Endothelial cell (in vitro differentiated cells): Measurements from ENCODE around the gene C1QTNF12. TPM values are rescaled to one million over a fixed set of nuclear protein-coding genes. Genes with fewer than 3 reads are reported as not detected.

Source experiments
- DNase-seq: peaks from one replicate; pipeline ENCODE4 v3.0.0; 2021; ENCODE audit warnings: low spot score
- H3K27ac Mint-ChIP-seq: one replicate; pipeline ENCODE4 v1.8.0; 2021; ENCODE audit warnings: mixed read lengths, inconsistent platforms; ENCODE audit not compliant: unreplicated experiment
- H3K27me3 Mint-ChIP-seq: one replicate; pipeline ENCODE4 v1.8.0; 2021; ENCODE audit warnings: mild to moderate bottlenecking, moderate library complexity, mixed read lengths, inconsistent platforms; ENCODE audit not compliant: unreplicated experiment
- H3K36me3 Mint-ChIP-seq: one replicate; pipeline ENCODE4 v1.8.0; 2021; ENCODE audit warnings: mild to moderate bottlenecking, low read depth, mixed read lengths, inconsistent platforms; ENCODE audit not compliant: unreplicated experiment
- H3K4me1 Mint-ChIP-seq: one replicate; pipeline ENCODE4 v1.8.0; 2021; ENCODE audit warnings: mild to moderate bottlenecking, mixed read lengths, inconsistent platforms; ENCODE audit not compliant: unreplicated experiment
- H3K4me3 Mint-ChIP-seq: one replicate; pipeline ENCODE4 v1.8.0; 2021; ENCODE audit warnings: mild to moderate bottlenecking, mixed read lengths, inconsistent platforms; ENCODE audit not compliant: unreplicated experiment
- H3K9me3 Mint-ChIP-seq: one replicate; pipeline ENCODE4 v1.8.0; 2021; ENCODE audit warnings: mixed read lengths, inconsistent platforms; ENCODE audit not compliant: unreplicated experiment
- total RNA-seq: library from RNA; stranded (reverse); fragmentation: NEBNext Ultra II Directional; extraction: Animal tissue kit (Norgen Biotek cat#: 25700); gene quantifications from one replicate; pipeline ENCODE4 v1.2.1, GENCODE V29; 2021; ENCODE audit not compliant: unreplicated experiment
- TF ChIP-seq, protein P1 (sequence below): fragments of 200-600 bp; sonication (generic); IDR thresholded peaks from one replicate; pipeline ENCODE4 v1.5.0; 2021; ENCODE audit warnings: antibody characterized with exemption; ENCODE audit not compliant: unreplicated experiment

Gene C1QTNF12
- total RNA-seq, 1 donor from 2014 or later, result 0.69 TPM

DNA sequence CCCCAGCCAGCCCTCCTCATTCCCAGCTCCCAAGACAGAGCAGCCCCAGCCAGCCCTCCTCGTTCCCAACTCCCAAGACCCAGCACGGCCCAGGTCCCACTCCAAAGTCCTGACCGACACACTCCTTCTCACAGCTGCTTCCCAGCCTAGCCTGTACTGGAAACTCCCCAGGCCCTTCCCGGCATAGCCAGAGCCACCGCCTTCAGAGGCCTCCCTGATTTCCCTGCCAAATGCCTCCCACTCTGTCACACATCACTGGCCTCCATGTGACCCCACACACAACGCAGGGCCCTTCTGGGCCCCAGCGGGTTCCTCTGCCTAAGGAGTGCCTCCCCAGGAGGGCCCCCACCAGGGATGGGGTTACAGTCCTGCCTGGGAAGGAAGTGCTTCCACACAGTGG lies 24.3 kb upstream of the C1QTNF12 start:
- Mint-ChIP-seq H3K9me3 (no peaks in the 10 kb centered on the region), H3K27me3 (peaks cover 21% of the 10 kb centered on the region), H3K36me3 (peaks cover 25% of the 10 kb centered on the region), H3K4me3 (peak overlapping the region; percentile 66), H3K4me1 (peaks cover 32% of the 10 kb centered on the region), H3K27ac (peak overlapping the region; percentile 72)
- DNase-seq, result no peak
- TF ChIP-seq, protein P1, sequence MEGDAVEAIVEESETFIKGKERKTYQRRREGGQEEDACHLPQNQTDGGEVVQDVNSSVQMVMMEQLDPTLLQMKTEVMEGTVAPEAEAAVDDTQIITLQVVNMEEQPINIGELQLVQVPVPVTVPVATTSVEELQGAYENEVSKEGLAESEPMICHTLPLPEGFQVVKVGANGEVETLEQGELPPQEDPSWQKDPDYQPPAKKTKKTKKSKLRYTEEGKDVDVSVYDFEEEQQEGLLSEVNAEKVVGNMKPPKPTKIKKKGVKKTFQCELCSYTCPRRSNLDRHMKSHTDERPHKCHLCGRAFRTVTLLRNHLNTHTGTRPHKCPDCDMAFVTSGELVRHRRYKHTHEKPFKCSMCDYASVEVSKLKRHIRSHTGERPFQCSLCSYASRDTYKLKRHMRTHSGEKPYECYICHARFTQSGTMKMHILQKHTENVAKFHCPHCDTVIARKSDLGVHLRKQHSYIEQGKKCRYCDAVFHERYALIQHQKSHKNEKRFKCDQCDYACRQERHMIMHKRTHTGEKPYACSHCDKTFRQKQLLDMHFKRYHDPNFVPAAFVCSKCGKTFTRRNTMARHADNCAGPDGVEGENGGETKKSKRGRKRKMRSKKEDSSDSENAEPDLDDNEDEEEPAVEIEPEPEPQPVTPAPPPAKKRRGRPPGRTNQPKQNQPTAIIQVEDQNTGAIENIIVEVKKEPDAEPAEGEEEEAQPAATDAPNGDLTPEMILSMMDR, result no peak

DNA sequence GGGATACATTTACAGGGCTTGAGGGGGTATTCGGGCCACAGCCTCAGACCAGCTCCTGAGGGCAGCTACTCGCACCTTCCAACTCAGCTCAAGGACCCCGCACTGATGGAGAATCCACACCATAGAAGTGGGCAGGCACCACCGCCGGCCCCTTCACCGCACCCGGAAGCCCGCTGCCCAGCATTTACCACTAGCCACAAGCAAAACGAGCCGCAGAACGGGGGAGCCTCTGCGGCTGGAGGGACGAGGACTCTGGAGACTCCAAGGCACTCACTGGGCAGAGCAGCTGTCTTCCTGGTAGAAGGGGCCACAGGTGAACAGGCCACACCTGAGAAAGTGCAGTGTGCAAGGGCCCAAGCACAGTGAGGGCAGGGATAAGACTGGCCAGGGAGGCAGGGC lies 21.8 kb upstream of the C1QTNF12 start:
- Mint-ChIP-seq H3K4me1 (peaks cover 32% of the 10 kb centered on the region), H3K27ac (peak overlapping the region; percentile 57), H3K9me3 (no peaks in the 10 kb centered on the region), H3K36me3 (peaks cover 30% of the 10 kb centered on the region), H3K27me3 (peaks cover 19% of the 10 kb centered on the region), H3K4me3 (no peak overlapping the region)
- TF ChIP-seq, protein P1, result no peak
- DNase-seq, result no peak

DNA sequence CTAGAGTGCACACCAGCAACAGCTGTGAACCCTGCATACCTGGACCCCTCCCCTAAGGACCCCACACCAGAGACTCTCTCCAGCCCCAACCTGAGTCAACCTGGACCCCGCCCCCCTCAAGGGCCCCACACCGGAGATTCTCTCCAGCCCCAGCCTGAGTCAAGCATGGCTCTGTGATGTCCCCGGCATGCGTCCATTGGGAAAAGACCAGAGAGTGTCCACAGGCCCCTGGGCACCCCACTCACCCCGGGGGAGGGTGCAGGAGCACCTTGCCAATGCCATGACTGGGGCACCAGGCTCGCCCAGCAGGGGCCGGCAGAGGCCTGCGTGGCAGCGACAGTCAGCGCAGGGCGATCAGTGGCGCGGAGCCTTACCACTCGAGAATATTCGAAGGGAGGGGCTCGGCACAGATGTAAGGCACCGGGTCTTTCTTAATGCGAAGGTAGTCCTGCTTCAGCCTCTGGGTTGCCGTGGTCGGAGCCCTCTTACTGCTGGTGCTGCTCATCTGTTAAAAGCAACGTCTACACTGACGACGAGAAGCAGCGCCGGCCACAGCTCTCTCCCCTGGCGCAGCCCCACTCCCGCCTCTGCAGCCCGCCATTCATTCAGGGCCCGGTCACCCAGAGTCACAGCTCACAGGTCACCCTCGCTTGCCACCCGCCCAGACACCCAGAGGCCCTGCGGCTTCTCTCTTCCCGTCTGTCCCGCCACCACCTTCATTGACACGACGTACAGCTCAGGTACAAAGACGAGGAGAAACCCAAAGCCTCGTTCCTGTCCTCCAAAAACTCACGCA lies 21.2 kb upstream of the C1QTNF12 start:
- Mint-ChIP-seq H3K27me3 (peaks cover 15% of the 10 kb centered on the region), H3K27ac (peak overlapping the region; percentile 57), H3K4me1 (peaks cover 27% of the 10 kb centered on the region), H3K4me3 (no peak overlapping the region), H3K36me3 (peaks cover 36% of the 10 kb centered on the region), H3K9me3 (no peaks in the 10 kb centered on the region)
- TF ChIP-seq, protein P1, result no peak
- DNase-seq, result no peak

DNA sequence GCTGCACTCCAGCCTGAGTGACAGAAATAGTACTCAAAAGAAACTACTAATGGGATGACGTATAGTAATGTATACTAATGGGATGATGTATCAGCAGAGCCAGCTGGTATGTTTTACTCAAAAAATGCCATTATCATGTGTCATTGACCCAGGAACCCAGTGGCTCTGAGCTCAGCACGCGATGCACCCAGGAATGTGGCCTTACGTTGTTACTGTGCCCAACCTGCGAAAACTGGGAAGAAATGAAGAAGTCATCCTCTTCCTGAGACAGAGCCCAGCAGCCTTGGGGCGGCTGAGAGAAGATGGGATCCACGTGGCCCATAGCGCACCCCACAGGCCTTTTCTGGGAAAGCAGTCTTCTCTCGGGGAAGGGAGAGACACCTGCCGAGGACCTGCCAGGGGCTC lies 18.3 kb upstream of the C1QTNF12 start:
- Mint-ChIP-seq H3K27ac (no peak overlapping the region), H3K9me3 (no peaks in the 10 kb centered on the region), H3K4me3 (peak overlapping the region; percentile 42), H3K4me1 (peaks cover 7% of the 10 kb centered on the region), H3K36me3 (peaks cover 39% of the 10 kb centered on the region), H3K27me3 (peaks cover 3% of the 10 kb centered on the region)
- DNase-seq, result no peak
- TF ChIP-seq, protein P1, result no peak

DNA sequence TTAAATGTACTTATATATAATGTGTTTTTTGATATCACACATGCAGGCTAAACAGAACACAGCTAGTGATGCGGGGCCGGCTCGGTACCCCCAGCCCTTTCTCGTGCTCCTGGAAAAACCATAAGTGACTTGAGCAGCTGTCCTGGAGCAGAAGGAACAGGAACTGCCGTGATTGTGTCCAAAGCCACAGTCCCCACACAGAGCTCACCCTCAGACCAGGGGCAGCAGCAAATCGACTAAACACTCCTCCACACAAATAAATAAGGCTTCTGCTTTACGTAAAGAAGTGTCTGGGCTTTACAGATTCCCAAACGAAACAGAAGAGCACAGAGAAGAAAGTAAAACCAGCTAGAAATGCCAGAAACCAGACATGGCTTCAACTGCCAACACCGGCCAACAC lies 17.5 kb upstream of the C1QTNF12 start:
- Mint-ChIP-seq H3K4me3 (no peak overlapping the region), H3K4me1 (peaks cover 5% of the 10 kb centered on the region), H3K9me3 (no peaks in the 10 kb centered on the region), H3K36me3 (peaks cover 43% of the 10 kb centered on the region), H3K27ac (no peak overlapping the region), H3K27me3 (peaks cover 5% of the 10 kb centered on the region)
- DNase-seq, result no peak
- TF ChIP-seq, protein P1, result no peak
